GM12873 (cell line): Measurements from ENCODE around the gene CABP5.

Experiments
- TF ChIP-seq, protein P1 (sequence below): IDR thresholded peaks from 2 replicates; pipeline ENCODE4 v1.5.1; 2012; ENCODE audit warnings: low read depth, mild to moderate bottlenecking, moderate library complexity, low read length, control low read depth; ENCODE audit not compliant: insufficient read depth; ENCODE audit errors: missing control alignments

Gene CABP5

DNA sequence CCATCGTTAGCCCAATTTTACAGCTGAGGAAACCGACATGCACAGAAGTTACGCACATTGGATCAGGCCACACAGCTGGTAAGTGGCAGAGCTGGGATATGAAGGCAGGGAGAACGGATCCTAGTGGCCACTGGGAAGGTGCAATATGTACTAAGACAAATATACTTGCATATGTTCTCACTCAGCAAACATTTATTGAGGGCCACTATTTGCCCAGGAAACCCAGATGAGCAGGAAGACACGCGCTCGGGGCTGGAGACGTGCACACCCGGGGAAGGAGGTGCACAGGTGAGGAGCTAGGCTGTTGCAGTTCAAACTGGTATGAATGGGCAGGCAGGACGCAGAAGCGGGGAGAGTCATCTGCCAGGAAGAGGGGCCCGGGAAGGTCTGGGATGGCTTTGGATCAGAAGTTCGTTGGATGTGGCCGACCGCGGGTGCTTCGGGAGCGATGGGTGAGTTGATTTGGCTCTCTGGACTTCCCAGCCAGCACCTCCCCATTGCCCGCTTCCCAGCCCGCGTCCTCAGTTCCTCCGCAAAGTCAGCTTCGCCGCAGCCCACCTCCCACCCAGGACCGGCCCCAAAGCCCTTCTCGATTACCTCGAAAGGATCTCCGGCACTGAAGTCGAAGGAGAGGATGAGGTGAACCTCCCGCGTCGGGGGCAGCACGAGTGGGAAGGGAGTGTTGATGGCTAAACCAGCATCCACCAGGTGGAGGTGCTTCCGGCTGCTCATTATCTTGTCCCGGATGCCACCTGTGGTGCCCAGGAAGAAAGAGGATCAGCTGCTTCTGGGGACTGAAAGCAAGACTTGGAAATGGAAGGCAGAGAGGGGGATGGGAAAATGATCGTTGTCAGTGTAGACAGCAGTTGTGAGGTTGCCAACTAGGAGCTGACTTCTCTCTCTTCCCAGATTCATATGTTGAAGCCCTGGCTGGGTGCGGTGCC is 17.8 kb upstream of the CABP5 start:
- TF ChIP-seq, protein P1, sequence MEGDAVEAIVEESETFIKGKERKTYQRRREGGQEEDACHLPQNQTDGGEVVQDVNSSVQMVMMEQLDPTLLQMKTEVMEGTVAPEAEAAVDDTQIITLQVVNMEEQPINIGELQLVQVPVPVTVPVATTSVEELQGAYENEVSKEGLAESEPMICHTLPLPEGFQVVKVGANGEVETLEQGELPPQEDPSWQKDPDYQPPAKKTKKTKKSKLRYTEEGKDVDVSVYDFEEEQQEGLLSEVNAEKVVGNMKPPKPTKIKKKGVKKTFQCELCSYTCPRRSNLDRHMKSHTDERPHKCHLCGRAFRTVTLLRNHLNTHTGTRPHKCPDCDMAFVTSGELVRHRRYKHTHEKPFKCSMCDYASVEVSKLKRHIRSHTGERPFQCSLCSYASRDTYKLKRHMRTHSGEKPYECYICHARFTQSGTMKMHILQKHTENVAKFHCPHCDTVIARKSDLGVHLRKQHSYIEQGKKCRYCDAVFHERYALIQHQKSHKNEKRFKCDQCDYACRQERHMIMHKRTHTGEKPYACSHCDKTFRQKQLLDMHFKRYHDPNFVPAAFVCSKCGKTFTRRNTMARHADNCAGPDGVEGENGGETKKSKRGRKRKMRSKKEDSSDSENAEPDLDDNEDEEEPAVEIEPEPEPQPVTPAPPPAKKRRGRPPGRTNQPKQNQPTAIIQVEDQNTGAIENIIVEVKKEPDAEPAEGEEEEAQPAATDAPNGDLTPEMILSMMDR, result no peak

DNA sequence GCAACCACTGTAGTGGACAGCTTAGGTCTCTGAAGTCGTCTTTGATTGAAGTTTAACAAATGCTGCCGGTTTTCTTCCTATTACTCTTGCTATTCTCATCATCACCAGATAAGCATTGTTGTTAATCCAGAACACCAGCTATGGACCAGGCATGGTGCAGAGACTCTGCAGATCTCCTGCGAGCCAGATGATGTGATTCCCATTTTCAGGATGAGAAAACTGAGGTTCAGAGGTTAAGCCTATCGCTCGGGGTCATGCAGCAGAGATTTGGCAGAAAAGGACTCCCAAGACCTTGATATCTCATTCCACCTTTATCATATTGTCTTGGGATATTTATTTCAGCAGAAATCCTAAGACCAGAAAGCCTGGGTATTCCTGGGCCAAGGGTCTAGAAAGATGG is 16.5 kb upstream of the CABP5 start:
- TF ChIP-seq, protein P1, result no peak

DNA sequence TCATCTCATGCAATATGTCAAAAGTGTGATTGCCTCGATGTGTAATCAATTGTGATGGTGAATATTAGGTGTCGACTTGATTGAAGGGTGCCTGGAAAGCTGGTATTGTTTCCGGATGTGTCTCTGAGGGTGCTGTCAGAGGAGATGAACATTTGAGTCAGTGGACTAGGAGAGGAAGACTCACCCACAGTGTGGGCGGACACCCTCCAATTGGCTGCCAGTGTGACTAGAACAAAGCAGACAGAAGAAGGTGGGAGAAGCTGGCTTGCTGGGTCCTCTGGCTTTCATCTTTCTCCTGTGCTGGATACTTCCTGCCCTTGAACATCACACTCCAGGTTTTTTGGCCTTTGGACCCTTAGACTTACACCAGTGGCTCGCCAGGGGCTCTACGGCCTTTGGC is 15.5 kb upstream of the CABP5 start:
- TF ChIP-seq, protein P1, result no peak

DNA sequence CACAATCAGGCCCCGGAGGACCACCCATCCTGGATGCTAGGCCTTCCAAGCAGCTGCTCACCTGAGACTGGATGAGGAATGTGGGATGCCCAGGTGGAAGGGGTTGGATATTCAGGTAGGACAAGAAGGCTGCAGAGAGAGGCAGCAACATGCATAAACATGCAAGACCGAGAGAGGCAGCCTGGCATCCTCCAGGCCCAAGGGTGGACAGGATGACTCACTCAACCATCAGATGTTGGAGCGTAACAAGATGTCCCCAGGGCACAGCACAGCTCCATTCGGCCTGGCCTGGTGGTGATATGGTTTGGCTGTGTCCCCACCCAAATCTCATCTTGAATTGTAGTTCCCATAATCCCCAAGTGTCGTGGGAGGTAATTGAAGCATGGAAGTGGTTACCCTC is 10.0 kb upstream of the CABP5 start:
- TF ChIP-seq, protein P1, result no peak

DNA sequence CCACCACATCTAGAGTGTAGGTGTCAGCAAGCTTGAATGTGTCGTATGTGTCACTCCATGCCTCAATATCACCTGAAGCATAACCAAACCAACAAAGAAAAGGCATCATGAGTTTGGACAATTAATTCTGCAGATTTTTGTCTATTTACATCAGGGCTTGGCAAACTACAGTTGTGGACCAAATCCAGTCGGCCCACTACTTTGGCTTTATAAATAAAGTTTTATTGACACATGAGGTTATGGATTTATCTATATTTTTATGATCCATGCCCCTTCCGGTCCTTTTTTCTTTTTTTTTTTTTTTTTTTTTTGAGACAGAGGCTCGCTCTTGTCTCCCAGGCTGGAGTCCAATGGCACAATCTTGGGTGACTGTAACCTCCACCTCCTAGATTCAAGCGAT is 9.2 kb upstream of the CABP5 start:
- TF ChIP-seq, protein P1, result no peak

DNA sequence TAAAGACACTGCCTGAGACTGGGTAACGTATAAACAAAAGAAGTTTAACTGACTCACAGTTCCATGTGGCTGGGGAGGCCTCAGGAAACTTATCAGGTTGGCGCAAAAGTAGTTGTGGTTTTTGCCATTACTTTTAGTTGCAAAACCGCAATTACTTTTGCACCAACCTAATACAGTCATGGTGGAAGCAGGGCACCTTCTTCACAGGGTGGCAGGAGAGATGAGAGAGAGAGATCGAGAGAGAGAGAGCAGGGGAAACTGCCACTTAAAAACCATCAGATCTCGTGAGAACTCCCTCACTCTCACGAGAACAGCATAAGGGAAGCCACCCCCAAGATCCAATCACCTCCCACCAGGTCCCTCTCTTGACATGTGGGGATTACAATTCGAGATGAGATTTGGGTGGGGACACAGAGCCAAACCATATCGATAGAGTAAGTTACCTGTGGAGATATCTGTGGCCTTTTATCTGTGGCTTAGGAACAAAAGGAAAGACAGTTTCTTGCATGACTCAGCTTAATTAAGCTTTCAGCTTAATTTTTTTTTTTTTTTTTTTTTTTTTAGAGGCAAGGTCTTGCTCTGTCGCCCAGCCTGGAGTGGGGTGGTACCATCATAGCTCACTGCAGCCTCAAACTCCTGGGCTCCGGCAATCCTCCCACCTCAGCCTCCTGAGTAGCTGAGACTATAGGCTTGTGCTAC is 7.6 kb upstream of the CABP5 start:
- TF ChIP-seq, protein P1, result no peak

DNA sequence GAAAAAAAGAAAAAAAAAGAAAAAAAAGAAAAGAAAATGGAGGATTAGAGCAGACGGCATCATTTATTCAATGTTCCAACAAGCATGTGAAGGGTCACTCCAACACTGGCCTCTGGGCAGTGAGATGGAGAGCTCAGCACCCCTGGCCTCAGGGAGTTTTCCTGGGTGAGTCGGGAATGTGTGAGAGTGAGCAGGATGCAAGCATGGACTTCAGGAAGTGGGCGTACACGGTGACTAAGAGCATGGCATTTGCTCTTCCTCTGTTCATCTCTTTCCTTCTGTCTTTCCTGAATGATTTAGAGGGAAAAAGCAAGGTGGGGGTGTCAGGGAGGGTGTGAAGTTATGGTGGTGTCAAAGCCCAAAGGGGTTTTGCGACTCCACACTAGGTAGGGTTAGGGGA is 682 bp upstream of the CABP5 start:
- TF ChIP-seq, protein P1, result no peak
